HG03025 (cell line): ENCODE results near the gene ATP6V0C.
"Not testable (repeated sequence)": the region's sequence is repeated elsewhere in the genome, so short reads cannot be mapped to it uniquely, and the experiment has no call there.

Experiments
- ATAC-seq: cut with Tn5 transposase; IDR thresholded peaks from one replicate; pipeline ENCODE4 v1.9.1; 2021; ENCODE audit warnings: mild to moderate bottlenecking, moderate library complexity; ENCODE audit not compliant: unreplicated experiment, low FRiP score

Gene ATP6V0C

DNA sequence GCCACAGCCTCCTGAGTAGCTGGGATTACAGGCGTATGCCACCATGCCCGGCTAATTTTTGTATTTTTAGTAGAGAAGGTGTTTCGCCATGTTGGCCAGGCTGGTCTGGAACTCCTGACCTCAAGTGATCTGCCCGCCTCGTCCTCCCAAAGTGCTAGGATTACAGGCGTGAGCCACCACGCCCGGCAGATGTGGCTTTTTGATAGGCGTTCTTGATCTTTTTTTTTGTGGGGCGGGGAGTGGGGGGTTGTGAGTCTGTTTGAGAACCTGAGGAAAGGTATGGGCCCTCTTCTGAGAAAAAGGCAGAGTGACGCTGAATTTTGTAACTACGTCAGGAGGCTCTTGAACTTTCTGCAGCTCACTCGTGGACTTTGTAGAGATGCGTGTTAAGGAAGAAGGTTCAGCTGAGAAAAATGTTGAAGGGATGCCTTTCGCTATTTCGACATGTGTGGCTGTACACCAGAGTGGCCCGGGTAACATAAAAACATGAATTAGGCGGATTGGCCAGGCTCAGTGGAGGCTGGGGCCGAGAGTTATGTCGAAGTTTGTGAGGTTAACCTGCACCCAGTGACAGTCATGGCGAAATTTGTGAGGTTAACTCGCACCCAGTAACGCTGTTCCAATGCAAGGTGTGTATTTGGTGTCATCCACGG, 25.6 kb downstream of the ATP6V0C start:
- ATAC-seq: not testable (repeated sequence)

DNA sequence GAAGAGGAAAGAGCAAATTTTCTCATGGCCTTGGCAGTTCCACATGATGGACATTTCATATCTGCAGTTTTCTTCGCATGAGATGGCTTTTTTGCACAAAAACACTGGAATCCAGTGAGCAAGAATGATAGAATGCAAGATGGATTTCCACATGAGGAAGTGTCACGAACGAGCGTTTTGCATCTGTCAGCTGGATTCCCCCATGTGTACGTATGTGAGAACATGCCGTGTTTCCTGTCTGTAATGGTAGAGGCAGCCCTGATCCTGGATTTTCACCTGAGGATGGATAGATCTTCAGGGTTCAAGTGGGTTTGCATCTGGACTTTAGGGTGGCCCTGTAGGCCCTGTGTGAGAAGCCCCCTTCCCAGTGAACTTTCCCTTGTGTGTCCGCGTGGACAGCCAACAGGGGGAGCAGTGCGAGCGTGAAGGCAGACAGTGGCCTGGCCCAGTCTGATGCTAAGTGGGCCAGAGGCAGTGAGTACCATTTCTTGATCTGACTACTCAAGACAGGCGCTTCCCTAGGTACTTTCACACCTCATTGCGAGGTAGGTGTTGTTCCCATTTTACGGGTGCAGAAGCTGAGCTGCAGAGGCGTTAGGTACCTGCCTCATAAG, 26.2 kb downstream of the ATP6V0C start:
- ATAC-seq: not testable (repeated sequence)

DNA sequence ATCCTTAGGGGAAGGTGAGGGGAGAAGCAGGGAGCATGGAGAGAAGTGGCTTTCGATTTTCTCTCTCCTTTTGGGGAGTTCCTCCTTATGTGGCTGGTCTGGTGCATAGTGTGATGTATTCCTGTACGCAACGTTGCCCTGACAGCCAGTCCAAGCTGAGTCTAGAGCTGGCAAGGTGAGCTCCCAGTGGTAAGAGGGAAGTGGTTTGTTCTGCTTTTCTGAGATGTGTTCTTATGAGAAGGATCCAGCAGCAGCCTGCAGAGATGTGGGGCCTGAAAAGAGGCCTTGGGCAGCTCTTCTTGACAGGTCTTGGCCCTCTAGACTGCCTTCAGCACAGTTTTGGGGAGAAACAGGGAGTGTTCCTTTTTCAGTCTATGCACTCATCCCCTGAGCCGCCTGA, 27.2 kb downstream of the ATP6V0C start:
- not testable (repeated sequence) for ATAC-seq

DNA sequence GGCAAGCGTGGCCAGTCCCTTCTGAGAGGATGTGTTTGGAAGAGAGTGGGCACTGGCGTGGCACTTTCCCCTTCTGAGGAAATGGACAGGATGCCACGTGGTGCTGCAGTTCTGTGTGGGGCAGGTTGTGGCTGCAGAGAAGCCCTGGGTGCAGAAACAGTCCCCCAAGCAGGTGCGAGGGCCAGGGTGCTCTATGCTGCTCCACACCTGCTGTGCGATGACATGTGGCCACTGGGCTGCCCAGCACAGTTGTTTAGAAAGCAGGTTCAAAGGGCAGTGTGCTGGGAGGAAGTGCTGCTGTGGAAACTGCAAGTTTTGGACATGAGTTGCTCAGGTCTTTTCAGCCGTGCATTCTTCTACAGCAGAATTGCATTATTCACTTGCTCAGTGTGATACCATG, 27.7 kb downstream of the ATP6V0C start:
- ATAC-seq: not testable (repeated sequence)

DNA sequence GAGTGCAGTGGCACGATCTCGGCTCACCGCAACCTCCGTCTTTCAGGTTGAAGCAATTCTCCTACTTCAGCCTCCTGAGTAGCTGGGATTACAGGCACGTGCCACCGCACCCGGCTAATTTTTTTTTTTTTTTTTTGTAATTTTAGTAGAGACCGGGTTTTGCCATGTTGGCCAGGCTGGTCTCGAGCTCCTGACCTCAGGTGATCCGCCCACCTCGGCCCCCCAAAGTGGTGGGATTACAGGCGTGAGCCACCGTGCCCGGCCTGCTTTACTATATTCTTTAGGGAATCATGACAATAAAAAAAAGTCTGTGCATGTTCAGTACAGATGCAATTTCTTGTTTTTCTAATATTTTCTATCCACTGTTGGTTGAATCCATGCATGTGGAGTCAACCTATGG, 30.0 kb downstream of the ATP6V0C start:
- ATAC-seq: not testable (repeated sequence)

DNA sequence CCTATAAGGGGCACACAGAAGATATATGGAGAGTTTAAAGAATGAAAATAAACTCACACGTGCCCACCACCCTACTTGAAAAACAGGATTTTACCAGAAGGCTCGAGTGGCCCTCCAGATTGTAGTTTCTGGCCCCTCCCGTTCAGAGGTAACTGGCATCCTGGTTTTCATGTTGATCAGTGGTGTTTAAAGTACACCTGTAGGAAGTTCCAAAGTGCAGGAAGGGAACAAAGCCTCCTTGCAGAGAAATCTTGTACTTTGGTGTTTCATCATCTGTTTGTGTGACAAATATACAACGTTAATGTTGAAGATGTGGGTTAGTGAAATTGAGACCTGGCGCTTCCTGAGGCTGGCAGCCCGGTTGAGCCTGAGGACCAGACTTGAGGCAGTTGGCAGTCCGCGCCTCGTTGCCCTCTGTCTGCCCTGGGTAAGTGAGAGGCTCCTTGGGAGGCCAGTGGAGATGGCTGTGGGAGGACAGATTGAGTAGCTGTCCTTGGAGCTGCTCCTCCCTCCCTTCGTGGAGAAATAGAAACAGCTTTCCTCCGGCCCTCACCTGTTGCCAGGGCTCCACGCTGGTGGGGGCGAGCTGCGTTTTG, 36.6 kb downstream of the ATP6V0C start:
- not testable (repeated sequence) for ATAC-seq

DNA sequence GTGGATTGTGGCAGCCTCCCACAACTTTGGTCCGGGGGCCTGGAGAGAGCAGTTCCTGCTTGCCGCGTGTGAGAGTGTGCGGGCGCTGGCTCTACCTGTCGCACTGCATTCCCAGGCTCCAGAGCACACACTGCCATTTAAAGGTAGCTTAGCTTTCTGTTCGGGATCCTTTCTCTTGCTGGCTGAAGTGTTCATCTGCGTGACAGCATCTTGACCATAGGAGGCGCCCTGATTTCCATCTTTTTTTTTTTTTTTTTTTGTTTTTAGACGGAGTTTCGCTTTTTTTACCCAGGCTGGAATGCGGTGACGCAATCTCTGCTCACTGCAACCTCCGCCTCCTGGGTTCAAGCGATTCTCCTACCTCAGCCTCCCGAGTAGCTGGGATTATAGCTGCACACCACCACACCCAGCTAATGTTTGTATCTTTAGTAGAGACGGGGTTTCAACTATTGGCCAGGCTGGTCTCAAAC, 37.7 kb downstream of the ATP6V0C start:
- not testable (repeated sequence) for ATAC-seq

DNA sequence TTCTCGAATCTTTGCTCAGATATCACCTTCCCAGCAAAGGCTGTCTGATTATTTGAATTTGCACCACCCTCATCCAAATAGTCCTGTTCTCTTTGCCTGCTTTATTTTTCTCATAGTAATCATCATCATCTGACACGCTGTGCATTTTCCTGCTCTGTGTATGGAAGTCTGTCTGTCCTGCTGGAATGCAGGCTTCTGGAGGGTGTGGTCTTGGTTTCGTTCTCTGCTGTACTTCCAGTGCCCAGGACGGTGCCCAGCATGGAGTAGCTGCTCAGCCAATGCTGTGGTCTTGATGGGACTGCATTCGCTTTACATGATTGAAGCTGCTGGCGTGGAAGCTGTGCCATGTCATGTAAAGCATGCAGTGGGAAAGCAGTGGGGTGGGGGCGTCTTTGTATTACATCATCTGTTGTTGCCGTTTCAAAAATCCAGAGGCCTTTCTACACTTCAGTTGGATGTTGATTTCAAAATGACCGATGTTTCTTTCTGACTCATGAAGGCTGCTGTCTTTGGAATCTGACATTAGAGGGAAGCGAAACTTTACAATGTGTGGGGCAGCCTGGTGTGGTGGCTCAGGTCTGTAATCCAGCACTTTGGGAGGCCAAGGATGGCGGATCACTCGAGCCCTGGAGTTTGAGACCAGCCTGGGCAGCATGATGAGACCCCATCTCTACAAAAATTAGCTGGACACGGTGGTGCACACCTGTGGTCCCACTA, 41.1 kb downstream of the ATP6V0C start:
- not testable (repeated sequence) for ATAC-seq

DNA sequence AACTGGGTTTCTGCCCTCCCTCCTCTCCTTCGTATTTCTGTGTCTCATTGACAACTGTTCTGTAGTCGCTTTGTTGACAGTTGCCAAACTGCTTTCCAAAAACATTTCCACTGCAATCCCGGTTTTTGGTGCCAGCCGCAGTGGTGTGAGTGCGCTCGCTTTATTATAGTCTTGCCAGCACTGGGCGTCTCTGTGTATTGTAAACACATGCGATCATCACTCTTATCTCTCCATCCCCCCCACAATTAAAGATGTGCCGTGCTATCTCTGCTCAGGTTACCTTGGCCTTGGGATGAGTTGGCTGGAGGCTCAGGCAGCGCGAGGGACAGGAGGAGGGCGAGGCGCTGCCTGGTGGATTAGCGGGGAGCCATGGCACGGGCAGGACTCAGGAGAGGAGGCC, 43.4 kb downstream of the ATP6V0C start:
- not testable (repeated sequence) for ATAC-seq

DNA sequence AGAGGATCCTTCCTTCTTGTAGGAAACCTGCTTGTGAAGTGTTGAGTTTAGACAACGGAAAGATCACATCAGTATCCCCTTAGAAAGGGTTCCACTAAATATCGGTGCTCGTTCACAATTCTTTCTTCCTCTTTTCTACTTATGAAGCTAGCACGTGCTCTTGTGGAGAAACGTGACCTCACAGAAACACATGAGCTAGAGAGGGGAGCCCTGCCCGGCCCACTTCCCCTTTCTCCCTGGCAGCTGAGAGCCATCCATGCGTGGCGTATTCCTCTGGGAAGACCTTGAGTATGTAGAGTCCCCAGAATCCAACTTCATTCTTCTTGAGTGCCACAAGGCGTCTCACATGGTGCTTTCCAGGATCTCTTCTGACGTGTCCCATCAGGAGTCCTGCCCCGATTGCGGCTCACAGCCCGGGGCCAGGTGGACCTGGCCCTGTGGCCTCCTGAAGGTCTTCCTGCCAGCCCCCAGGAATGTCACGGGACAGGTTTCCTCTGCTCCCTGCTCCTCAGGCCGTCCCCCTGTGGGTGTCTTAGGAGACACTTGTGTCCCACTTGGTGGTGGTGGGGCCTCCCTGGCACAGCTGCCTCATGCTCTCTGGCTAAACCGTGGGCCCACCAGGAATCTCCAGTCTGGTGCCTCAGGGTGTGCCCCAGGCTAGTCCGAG, 46.5 kb downstream of the ATP6V0C start:
- ATAC-seq: not testable (repeated sequence)

DNA sequence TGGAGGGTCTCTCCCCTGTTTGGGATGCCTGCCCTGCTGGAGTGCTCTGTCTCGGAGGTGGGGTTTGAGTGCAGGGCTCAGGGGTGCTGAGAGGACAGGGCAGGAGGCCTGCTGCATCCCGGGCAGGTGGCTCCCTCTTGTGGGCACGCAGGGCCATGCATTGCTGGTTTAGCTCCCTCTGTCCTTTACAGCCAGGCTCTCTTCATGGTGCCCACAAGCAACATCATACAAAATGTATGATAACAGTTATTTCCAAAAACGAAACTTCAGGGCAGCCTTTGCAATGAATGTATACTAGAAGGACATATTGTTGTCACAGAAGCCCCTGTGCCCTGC, 47.0 kb downstream of the ATP6V0C start:
- not testable (repeated sequence) for ATAC-seq

DNA sequence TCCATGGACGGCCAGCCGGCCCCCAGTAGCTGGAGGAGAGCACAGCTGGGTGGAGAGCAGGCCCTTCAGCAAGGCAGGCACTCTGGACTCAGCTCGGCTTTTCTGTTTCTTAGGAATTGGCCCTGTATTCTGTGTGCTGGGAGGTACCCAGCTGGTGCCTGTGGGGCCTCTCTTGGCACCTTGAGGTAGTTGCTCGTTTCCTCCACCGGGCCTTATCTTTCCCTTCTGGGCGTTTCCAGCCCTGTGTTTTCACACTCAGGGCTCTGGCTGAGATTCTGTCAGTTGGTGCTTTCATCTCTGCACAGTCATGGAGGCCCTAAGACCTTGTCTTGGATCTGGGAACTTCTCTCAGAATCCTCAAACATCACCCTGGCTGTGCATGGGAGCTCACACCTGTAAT, 53.8 kb downstream of the ATP6V0C start:
- not testable (repeated sequence) for ATAC-seq

DNA sequence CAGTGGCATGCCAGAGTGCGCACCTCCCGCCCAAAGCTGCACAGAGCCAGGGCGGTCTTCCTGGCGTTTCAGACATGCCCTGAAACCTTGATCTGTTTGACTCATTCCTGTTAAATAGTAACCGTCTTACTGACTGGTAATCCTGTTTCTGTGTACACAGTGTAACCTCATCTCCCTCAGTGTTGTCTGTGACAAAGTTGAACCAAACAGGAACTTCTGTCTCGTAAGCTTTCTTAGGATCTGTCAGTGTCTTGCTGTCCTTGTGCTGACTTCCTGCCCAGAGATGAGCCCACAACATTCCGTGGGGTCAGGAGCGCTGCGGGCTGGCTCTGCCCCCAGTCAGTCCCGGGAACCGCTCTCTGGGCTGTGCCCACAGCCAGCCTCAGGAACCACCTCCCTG, 54.8 kb downstream of the ATP6V0C start:
- not testable (repeated sequence) for ATAC-seq
